Gastrocnemius medialis (tissue), 4 donors: Measurements from ENCODE around the gene CASP12. TPM values are rescaled to one million over a fixed set of nuclear protein-coding genes. Genes with fewer than 3 reads are reported as not detected.

Experiments used
- ATAC-seq, 2 donors: fragments of 150-250 bp; one replicate each; pipeline ENCODE4 v1.9.1; 2016
- DNase-seq, 2 donors: peaks; one replicate each; pipeline ENCODE4 v3.0.0-alpha.2; 2019
- H3K27ac ChIP-seq, 4 donors: fragments of 200-600 bp; sonication (generic); 1 replicate in 1 of 4; 2 replicates in 3 of 4; pipeline ENCODE4 v1.5.1; 2016 to 2018; ENCODE audit warnings: mild to moderate bottlenecking in 2 of 4, moderate library complexity in 1 of 4
- H3K27me3 ChIP-seq, 3 donors: fragments of 200-600 bp; sonication (generic) in 2 of 3; 1 replicate in 1 of 3; 2 replicates in 2 of 3; pipeline versions ENCODE4 v1.5.1 to v1.6.0; 2016 to 2019; ENCODE audit warnings: mild to moderate bottlenecking in 1 of 3, moderate library complexity in 1 of 3
- H3K36me3 ChIP-seq, 2 donors: fragments of 200-600 bp; sonication (generic) in 1 of 2; one replicate each; pipeline ENCODE4 v1.5.1; 2017 to 2018
- H3K4me1 ChIP-seq, 2 donors: fragments of 200-600 bp; sonication (generic) in 1 of 2; one replicate each; pipeline ENCODE4 v1.5.1; 2016 to 2017; ENCODE audit warnings: mild to moderate bottlenecking in 2 of 2
- H3K4me3 ChIP-seq, 4 donors: fragments of 200-600 bp; sonication (generic) in 3 of 4; 1 replicate in 1 of 4; 2 replicates in 3 of 4; pipeline ENCODE4 v1.5.1; 2016 to 2019; ENCODE audit warnings: mild to moderate bottlenecking in 2 of 4
- H3K9me3 ChIP-seq, 3 donors: fragments of 200-600 bp; sonication (generic) in 2 of 3; 1 replicate in 1 of 3; 2 replicates in 2 of 3; pipeline ENCODE4 v1.5.1; 2016 to 2019
- POLR2A ChIP-seq, 2 donors: fragments of 450-650 bp; IDR thresholded peaks; one replicate each; pipeline ENCODE4 v1.6.1; 2017; ENCODE audit warnings: antibody characterized with exemption in 2 of 2, mild to moderate bottlenecking in 2 of 2, moderate library complexity in 2 of 2
- in situ Hi-C, 4 donors: fragments of 200-750 bp; cut with MboI; loops; one replicate each; pipeline versions ENCODE4 v1.15.0 to v1.8.0; 2017; ENCODE audit warnings: low sequenced_read_pairs in 4 of 4
- intact Hi-C: fragments of 100-400 bp; cut with DNase I; formaldehyde crosslinking; loops from one replicate; pipeline ENCODE4 v1.15.1; 2023; ENCODE audit warnings: low total_unique reads
- total RNA-seq, 4 donors: library from RNA; depleted of rRNA; stranded (reverse); fragments of >200 nt; gene quantifications; one replicate each; pipeline versions ENCODE4 v1.1.0 to v1.2.3, GENCODE V29; 2016
- TF ChIP-seq, protein P1 (sequence below), 5 experiments: fragments of 450-650 bp in 3 of 5; fragments of 200-600 bp in 2 of 5; sonication (generic) in 2 of 5; IDR thresholded peaks in 4 of 5; conservative IDR thresholded peaks in 1 of 5; 1 replicate in 4 of 5; 2 replicates in 1 of 5; pipeline ENCODE4 v1.5.1; 2016 to 2019; ENCODE audit warnings: antibody characterized with exemption in 5 of 5, mild to moderate bottlenecking in 3 of 5, moderate library complexity in 3 of 5

CASP12 gene
- total RNA-seq, 4 donors from 2014 or later = 0.39 to 0.86 (median 0.49) TPM; not detected in 1

DNA sequence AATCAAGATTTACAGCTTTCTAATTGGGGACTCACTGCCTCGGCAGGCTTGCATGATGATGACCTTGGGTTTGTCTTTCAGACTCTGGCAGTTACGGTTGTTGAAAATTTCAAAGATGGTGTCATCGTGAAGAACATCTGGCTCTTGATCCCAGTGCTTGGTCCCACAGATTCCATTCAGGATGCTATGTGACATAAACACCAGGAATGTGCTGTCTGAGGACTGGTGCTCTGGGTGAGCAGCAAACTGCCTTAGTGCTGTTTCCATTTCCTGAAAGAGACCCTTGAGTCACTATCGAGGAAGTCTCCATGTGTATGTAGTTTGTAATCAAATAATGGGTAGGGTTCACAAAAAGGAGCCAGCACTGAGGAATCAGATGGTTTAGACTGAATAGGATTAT is 7.1 kb downstream of the CASP12 start:
- ATAC-seq (no peak), DNase-seq (no peak)
- in situ Hi-C loops = no loop called here
- TF ChIP-seq, protein P1, sequence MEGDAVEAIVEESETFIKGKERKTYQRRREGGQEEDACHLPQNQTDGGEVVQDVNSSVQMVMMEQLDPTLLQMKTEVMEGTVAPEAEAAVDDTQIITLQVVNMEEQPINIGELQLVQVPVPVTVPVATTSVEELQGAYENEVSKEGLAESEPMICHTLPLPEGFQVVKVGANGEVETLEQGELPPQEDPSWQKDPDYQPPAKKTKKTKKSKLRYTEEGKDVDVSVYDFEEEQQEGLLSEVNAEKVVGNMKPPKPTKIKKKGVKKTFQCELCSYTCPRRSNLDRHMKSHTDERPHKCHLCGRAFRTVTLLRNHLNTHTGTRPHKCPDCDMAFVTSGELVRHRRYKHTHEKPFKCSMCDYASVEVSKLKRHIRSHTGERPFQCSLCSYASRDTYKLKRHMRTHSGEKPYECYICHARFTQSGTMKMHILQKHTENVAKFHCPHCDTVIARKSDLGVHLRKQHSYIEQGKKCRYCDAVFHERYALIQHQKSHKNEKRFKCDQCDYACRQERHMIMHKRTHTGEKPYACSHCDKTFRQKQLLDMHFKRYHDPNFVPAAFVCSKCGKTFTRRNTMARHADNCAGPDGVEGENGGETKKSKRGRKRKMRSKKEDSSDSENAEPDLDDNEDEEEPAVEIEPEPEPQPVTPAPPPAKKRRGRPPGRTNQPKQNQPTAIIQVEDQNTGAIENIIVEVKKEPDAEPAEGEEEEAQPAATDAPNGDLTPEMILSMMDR (IDR thresholded peaks at IDR 0.05 in 4 of 5, conservative IDR thresholded peaks at IDR 0.05 in 1 of 5) = no peak
- TF ChIP-seq POLR2A (IDR thresholded peaks at IDR 0.05) = no peak
- H3K4me3 ChIP-seq = no peak overlapping the region
- no peak overlapping the region for H3K27ac ChIP-seq
- H3K27me3 ChIP-seq = no peaks in the 10 kb centered on the region
- no peaks in the 10 kb centered on the region for H3K9me3 ChIP-seq
- H3K36me3 ChIP-seq = no peaks in the 10 kb centered on the region
- H3K4me1 ChIP-seq = peaks cover 0 to 5% of the 10 kb centered on the region in 2 donors
- intact Hi-C loops = no loop called here

DNA sequence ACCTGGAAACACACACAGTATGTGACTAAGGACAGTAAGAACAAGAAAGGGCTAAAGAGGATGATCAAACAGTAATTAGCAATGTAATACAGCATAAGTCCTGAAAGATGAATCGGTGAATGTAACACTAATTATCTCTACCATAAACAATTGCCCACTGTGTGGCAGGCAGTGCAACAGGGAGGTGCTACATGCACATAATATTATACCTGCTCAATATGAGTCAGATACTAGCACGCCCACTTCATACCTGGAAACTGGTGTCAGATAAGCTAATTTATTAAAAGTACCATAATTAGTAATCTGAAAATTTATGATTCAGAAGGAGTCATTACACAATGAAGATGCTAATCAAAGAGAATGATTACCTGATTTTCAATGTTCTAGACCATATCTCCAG is 14.9 kb downstream of the CASP12 start:
- in situ Hi-C loops = no loop called here
- TF ChIP-seq POLR2A (IDR thresholded peaks at IDR 0.05) = no peak
- TF ChIP-seq, protein P1 (IDR thresholded peaks at IDR 0.05 in 4 of 5, conservative IDR thresholded peaks at IDR 0.05 in 1 of 5) = no peak
- Histone ChIP-seq H3K4me3 (no peak overlapping the region), H3K36me3 (no peaks in the 10 kb centered on the region), H3K4me1 (no peaks in the 10 kb centered on the region), H3K27me3 (no peaks in the 10 kb centered on the region), H3K27ac (no peak overlapping the region), H3K9me3 (no peaks in the 10 kb centered on the region)
- ATAC-seq = no peak
- intact Hi-C loops = no loop called here
- DNase-seq = no peak

DNA sequence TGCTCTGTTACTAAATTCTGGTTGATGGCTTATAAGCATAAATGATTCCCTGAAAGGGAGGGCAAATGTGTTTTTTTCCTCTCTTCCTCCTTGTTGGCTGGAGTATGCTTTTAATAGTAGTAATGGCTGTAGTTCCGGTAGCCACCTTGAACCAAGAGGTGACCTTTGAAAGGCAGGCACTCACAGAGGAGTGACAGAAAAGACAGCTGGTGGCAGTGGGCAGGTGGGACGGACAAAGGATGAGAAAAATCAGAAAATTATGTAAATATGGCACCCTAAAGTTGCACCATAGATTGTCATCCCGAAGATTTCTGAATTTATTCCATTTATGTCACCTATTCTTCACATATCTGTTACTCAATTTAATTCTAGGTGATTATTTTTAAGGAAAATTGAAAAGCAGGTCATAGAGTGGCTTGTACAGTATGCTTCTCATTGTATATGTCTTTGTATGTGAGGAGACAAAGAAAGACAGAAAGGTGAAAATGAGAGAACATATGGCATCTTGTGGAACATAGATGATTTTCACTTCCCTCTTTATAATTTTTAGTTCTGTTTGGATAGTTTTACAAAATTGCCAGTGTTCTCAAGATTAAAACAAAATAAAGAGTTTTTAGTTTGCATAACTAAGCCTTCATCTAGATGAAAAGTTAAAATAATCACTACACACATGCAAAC is 17.0 kb downstream of the CASP12 start:
- TF ChIP-seq POLR2A (IDR thresholded peaks at IDR 0.05) = no peak
- TF ChIP-seq, protein P1 (IDR thresholded peaks at IDR 0.05 in 4 of 5, conservative IDR thresholded peaks at IDR 0.05 in 1 of 5) = no peak
- intact Hi-C loops = no loop called here

DNA sequence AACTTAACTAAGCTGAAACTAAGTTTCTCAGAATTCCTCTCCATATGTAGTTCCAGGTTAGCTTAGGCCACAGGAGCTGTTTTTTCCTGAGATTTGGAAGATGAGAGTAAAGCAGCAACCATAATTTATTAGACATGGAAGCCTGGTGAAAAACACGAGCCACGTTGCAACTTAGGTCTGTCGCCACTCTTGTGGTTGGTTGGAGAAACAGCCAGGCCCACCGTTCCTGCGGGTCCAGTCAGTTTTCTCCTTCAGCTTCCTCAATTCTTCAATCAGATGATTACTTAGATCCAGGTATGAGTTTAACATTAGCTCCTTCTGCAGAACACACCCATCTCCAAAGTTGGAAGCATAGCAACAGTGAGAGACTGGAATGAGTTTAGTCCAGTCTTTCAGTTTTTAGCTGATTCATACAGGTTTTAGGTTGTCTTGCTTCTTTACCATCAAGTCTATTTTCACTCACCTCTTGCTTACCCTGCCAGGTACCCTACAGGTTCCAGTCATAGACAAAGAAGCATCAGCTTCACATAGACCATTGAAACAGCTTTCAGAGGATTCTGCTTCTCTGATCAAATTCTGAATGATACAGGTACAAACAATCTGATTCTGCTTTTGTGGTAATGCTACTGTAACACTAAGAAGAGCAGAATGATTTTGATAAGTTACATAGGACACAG is 18.6 kb downstream of the CASP12 start:
- Histone ChIP-seq H3K36me3 (no peaks in the 10 kb centered on the region), H3K4me3 (no peak overlapping the region), H3K4me1 (no peaks in the 10 kb centered on the region), H3K27ac (no peak overlapping the region), H3K9me3 (no peaks in the 10 kb centered on the region), H3K27me3 (no peaks in the 10 kb centered on the region)
- DNase-seq = no peak
- intact Hi-C loops = no loop called here
- TF ChIP-seq, protein P1 (IDR thresholded peaks at IDR 0.05 in 4 of 5, conservative IDR thresholded peaks at IDR 0.05 in 1 of 5) = no peak
- TF ChIP-seq POLR2A (IDR thresholded peaks at IDR 0.05) = no peak
- no peak for ATAC-seq
- in situ Hi-C loops = no loop called here

More for the DNA sequence above, 17.0 kb downstream of the CASP12 start:
- DNase-seq = no peak
- Histone ChIP-seq H3K4me3 (no peak overlapping the region), H3K27ac (no peak overlapping the region), H3K27me3 (no peaks in the 10 kb centered on the region), H3K9me3 (no peaks in the 10 kb centered on the region), H3K4me1 (no peaks in the 10 kb centered on the region), H3K36me3 (no peaks in the 10 kb centered on the region)
- in situ Hi-C loops = no loop called here
- ATAC-seq = no peak
